ENCODE data around the gene MAP7. TPM values are rescaled to one million over a fixed set of nuclear protein-coding genes. Genes with fewer than 3 reads are reported as not detected.

Gene MAP7
- total and polyA plus RNA-seq, 2 donors: 3.3 to 10.4 TPM

DNA sequence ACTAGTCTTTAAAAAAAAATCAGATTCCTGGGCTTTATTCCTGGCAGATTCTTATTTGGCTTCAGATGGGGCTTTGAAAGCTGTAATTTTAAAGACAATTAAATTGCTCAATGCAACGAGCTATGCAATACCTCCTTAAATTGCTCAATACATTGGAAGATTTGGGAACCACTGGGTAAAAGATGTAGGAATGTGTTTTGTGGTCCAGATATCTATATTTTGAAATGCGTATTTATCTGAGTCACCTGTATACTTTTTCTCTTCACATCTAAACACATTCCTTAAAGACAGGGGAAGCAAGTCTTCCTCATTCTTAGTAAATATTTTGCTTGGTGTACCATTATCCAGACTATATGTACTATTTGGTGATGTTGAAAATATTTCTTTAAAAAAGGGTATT lies 29.6 kb upstream of the MAP7 start:
- WGBS: 87% methylated on average over 2 of the region's 2 CpGs
- Histone ChIP-seq H3K27ac (ENCODE audit: low read depth) (no peak overlapping the region), H3K4me3 (ENCODE audit: low read depth, low read length) (no peak overlapping the region), H3K36me3 (ENCODE audit: insufficient read depth) (peaks cover 8% of the 10 kb centered on the region), H3K4me1 (ENCODE audit: insufficient read depth) (no peaks in the 10 kb centered on the region)
- DNase-seq (ENCODE audit: extremely low spot score): no peak

DNA sequence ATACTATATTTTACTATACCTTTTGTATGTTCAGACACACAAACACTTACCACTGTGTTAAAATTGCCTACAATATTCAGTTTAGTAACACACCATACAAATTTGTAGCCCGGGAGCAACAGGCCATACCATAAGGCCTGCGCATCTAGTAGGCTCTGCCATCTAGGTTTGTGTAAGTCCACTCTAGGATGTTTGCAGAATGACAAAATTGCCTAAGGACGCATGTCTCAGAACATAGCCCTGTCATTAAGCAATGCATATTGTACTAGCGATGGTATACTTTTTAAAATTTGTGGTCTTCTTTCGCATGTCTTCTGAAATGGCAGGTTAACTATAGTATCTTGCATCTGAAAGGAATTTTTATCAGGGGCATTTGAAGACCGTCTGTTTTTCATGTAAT lies 26.6 kb upstream of the MAP7 start:
- H3K36me3 ChIP-seq (ENCODE audit: insufficient read depth): peaks cover 13% of the 10 kb centered on the region
- H3K4me3 ChIP-seq (ENCODE audit: low read depth, low read length): no peak overlapping the region
- H3K4me1 ChIP-seq (ENCODE audit: insufficient read depth): no peaks in the 10 kb centered on the region
- H3K27ac ChIP-seq (ENCODE audit: low read depth): no peak overlapping the region
- no peak for DNase-seq (ENCODE audit: extremely low spot score)
- 88% methylated on average over 6 of the region's 6 CpGs for WGBS

DNA sequence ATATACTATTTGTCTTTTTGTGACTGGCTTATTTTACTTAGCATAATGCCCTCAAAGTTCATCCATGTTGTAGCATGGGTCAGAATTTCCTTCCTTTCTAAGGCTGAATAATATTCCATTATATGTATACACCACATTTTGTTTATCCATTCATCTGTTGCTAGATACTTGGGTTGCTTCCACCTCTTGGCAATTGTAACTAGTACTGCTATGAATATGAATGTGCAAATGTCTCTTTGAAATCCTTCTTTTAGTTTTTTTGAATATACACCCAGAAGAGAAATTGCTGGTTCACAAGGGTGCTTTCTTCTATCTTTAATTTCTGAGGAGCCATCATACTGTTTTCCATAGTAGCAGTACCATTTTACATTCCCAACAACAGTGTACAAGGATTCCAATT lies 21.3 kb upstream of the MAP7 start:
- Histone ChIP-seq H3K36me3 (ENCODE audit: insufficient read depth) (peaks cover 7% of the 10 kb centered on the region), H3K27ac (ENCODE audit: low read depth) (no peak overlapping the region), H3K4me1 (ENCODE audit: insufficient read depth) (no peaks in the 10 kb centered on the region), H3K4me3 (ENCODE audit: low read depth, low read length) (no peak overlapping the region)
- no peak for DNase-seq (ENCODE audit: extremely low spot score)

DNA sequence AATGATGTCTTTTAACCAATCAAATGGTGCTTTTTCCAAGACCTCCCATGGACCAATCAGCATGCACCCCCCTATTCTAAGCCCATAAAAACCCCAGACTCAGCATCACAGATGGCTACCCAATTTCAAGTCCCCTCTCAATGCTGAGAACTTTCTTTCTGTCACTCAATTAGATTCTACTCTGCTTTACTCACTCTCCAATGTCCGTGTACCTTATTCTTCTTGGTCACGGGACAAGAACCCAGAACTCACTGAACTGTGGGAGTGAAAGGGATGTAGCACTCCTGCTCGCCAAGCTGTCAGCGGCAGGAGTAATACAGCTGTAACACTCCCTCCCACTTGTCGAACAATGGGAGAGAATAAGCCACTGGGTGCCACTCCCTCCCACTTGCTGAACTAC lies 20.8 kb upstream of the MAP7 start:
- no peaks in the 10 kb centered on the region for H3K4me1 ChIP-seq (ENCODE audit: insufficient read depth)
- no peak overlapping the region for H3K27ac ChIP-seq (ENCODE audit: low read depth)
- no peak for DNase-seq (ENCODE audit: extremely low spot score)
- peaks cover 7% of the 10 kb centered on the region for H3K36me3 ChIP-seq (ENCODE audit: insufficient read depth)
- 96% methylated on average over 5 of the region's 5 CpGs for WGBS
- H3K4me3 ChIP-seq (ENCODE audit: low read depth, low read length): no peak overlapping the region

DNA sequence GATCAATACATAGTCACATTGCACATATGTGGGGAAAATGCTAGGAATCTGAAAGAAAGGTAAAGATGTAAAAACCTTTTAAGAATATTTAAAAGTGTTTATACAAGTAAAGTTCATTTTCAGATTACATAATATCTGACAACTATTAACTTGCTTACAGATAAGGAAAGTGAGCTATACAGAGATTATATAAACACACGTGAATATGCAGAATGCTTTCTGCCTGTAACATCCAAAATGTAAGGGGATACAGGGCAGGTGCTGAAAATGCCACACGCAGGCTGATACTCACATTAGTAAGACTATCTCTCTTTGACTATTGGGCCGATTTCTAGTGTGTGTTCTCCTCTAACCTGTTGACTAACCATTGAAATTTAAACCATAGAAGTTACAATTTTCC lies 17.9 kb upstream of the MAP7 start:
- Histone ChIP-seq H3K4me3 (ENCODE audit: low read depth, low read length) (no peak overlapping the region), H3K4me1 (ENCODE audit: insufficient read depth) (no peaks in the 10 kb centered on the region), H3K36me3 (ENCODE audit: insufficient read depth) (peaks cover 2% of the 10 kb centered on the region), H3K27ac (ENCODE audit: low read depth) (no peak overlapping the region)
- WGBS: 55% methylated on average over 3 of the region's 3 CpGs
- DNase-seq (ENCODE audit: extremely low spot score): no peak

DNA sequence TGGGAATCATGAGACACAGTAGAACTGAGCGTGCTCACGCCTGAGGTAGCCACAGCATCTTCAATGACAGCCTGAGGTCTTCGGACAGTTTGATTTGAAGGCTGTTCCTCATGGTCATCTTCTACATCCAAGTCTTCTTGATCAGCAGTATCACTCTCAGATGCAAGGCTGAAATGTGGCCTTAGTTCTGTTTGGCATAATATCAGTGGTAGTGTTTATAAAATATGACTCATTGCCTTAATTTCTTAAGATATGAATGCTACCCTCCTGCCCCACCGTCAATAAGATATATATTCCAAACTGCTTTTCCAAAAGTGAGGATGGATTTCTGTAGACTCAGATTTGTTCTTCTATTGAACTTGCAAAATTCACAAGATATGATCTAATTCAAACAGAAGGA lies 17.5 kb upstream of the MAP7 start:
- no peak for DNase-seq (ENCODE audit: extremely low spot score)
- Histone ChIP-seq H3K4me1 (ENCODE audit: insufficient read depth) (no peaks in the 10 kb centered on the region), H3K4me3 (ENCODE audit: low read depth, low read length) (no peak overlapping the region), H3K27ac (ENCODE audit: low read depth) (no peak overlapping the region), H3K36me3 (ENCODE audit: insufficient read depth) (peaks cover 2% of the 10 kb centered on the region)
- 81% methylated on average over 4 of the region's 4 CpGs for whole genome bisulfite sequencing

DNA sequence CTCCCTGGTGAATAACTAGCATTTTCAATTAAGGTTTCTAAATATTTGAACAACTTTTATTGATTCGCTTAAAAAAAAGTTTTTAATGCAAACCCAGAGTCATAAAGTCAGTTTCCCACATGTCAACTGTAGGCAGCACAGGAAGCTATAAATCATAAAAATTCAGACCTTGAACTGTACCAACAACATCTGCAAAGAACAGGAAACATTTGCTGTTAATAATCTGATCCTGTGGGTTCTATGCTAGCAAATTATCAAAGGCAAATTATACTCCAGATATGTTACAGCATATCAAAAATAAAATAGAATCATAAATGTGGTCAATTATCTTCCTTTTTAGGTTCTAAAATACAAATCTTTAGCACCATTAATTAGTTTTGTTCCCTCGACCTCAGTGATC lies 16.6 kb upstream of the MAP7 start:
- 57% methylated on average over 2 of the region's 2 CpGs for WGBS
- Histone ChIP-seq H3K4me1 (ENCODE audit: insufficient read depth) (no peaks in the 10 kb centered on the region), H3K4me3 (ENCODE audit: low read depth, low read length) (no peak overlapping the region), H3K27ac (ENCODE audit: low read depth) (no peak overlapping the region), H3K36me3 (ENCODE audit: insufficient read depth) (peaks cover 2% of the 10 kb centered on the region)
- DNase-seq (ENCODE audit: extremely low spot score): no peak

DNA sequence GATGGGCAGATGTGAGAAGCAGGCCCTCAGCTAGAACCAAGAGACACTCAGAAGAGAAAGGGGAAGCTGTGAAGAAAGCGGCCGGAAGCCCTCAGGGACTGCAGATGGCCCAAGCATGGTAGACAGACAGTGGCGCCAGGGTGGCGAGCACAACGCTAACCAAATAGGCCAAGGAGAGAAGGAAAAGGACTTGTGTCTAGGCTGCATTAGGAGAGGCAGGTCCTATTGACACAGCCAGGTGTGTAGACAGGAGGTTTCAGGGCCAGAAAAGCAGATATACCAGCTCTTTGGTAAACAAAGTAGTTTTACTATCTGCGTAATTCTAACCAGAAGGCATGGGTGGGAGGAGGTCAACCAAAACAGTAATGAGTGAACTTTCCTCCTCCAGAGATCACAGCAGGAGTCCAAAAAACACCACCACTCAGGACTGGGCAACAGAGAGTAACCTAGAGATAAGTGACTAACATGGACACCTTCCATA lies 15.8 kb upstream of the MAP7 start:
- Histone ChIP-seq H3K4me3 (ENCODE audit: low read depth, low read length) (no peak overlapping the region), H3K4me1 (ENCODE audit: insufficient read depth) (no peaks in the 10 kb centered on the region), H3K36me3 (ENCODE audit: insufficient read depth) (peaks cover 2% of the 10 kb centered on the region), H3K27ac (ENCODE audit: low read depth) (no peak overlapping the region)
- WGBS: 90% methylated on average over 6 of the region's 6 CpGs
- no peak for DNase-seq (ENCODE audit: extremely low spot score)

DNA sequence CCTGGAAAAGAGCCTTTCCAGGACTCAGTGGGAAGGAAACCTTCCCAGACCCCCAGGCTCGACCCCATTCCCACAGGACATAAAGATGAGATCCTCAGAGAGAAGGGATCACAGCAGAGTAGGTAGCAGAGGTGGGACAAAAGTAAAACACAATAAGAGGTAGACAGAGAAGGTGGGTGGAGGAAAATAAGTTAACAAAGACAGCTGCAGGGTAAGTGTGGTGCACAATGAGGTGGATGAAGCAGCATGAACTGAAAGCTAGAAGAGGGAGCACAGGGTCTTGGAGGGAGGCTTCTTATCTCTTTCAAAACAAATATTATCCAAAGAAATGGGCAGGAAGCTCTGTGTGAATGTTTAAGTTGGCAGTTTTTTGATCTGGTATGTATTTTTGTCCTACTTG lies 14.0 kb upstream of the MAP7 start:
- Histone ChIP-seq H3K4me1 (ENCODE audit: insufficient read depth) (no peaks in the 10 kb centered on the region), H3K27ac (ENCODE audit: low read depth) (no peak overlapping the region), H3K4me3 (ENCODE audit: low read depth, low read length) (no peak overlapping the region), H3K36me3 (ENCODE audit: insufficient read depth) (peaks cover 3% of the 10 kb centered on the region)
- 72% methylated on average over 1 of the region's 1 CpG for WGBS
- DNase-seq (ENCODE audit: extremely low spot score): no peak

DNA sequence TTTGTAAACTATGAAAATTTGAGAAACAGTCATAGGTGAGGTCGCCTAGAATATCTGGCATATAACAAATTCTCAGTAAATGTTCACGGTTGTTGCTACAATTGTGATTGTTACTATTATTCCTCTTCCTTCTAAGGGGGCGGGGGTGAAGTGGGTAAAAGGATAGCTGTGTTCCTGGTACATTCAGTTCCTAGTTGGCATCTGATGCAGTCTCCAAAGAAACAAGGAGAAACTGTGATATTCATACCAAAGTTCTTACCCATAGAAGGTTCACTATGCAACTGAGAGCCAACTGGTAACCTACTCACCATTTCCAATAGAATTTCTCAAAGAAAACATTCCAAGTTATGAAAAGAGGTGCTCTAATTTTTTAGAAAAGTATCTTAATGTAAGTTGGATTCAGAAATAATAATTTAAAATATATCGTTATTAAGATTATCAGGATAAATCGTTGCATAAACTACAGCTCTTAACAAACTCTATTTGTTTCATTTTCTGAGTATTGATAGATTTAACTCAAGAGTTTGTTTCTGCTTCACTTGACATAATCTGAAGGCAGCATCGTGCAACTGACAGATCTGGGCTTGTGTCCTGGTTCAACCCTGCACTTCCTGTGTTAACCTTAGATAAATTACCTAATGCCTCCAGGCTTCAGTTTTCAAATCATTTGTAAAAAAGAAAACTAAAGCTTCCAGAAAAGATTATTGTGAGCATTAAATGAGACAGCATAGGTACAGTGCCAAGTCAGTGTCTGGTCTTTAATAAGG lies 13.3 kb upstream of the MAP7 start:
- H3K4me1 ChIP-seq (ENCODE audit: insufficient read depth): no peaks in the 10 kb centered on the region
- peaks cover 3% of the 10 kb centered on the region for H3K36me3 ChIP-seq (ENCODE audit: insufficient read depth)
- H3K4me3 ChIP-seq (ENCODE audit: low read depth, low read length): no peak overlapping the region
- 80% methylated on average over 6 of the region's 6 CpGs for WGBS
- no peak overlapping the region for H3K27ac ChIP-seq (ENCODE audit: low read depth)
- DNase-seq (ENCODE audit: extremely low spot score): no peak

DNA sequence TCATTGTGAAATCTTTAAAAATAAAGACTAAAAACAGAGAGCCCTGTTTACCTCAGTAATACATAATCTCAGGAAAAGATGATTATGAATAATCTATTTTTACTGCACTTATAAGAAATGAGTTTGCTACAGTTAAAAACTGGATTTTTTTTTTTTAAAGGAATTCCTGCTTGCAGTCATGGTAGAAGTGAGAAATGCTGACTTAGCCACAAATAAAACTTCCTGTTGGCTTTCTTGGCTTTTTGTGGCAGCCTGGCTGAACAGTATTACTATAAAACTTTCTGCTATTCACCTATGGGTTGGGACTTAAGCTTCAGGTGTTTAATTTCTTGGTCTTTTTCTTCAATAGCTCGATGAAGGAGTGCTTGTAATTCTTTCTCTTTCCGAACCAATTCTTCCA lies 12.0 kb upstream of the MAP7 start:
- Histone ChIP-seq H3K4me3 (ENCODE audit: low read depth, low read length) (no peak overlapping the region), H3K27ac (ENCODE audit: low read depth) (no peak overlapping the region), H3K36me3 (ENCODE audit: insufficient read depth) (peaks cover 4% of the 10 kb centered on the region), H3K4me1 (ENCODE audit: insufficient read depth) (no peaks in the 10 kb centered on the region)
- 76% methylated on average over 2 of the region's 2 CpGs for WGBS
- DNase-seq (ENCODE audit: extremely low spot score): no peak

DNA sequence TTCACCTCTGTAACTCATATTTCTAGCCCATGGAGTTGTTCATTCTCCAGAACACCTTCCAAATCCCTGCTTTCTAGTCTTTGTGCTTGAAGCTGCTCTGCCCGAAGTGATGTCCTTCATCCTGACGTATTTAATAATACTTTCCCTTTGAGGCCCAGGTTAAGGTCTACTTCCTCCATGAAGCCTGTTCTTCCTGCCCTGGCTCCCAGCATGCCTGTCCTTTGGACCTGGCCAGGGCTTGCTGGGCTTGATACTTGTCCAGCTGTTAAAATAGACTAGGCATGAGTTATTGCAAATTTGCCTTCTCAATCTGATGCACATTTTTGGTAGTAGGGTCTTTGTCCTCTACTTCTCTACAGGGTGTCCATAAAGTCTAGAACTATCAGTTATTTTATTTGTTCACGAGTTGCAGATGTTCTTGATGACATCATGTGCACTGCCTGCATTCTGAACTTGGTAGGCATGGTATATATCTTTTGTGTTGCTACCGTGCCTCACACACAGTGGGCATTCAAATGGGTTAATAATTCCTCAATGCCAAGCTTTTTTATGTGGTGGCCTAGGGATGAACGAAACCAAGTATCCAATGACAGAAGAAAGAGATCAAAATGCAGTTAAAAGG lies 3.1 kb upstream of the MAP7 start:
- Histone ChIP-seq H3K36me3 (ENCODE audit: insufficient read depth) (peaks cover 1% of the 10 kb centered on the region), H3K27ac (ENCODE audit: low read depth) (no peak overlapping the region), H3K4me1 (ENCODE audit: insufficient read depth) (no peaks in the 10 kb centered on the region), H3K4me3 (ENCODE audit: low read depth, low read length) (no peak overlapping the region)
- no peak for DNase-seq (ENCODE audit: extremely low spot score)
- 75% methylated on average over 5 of the region's 5 CpGs for WGBS

DNA sequence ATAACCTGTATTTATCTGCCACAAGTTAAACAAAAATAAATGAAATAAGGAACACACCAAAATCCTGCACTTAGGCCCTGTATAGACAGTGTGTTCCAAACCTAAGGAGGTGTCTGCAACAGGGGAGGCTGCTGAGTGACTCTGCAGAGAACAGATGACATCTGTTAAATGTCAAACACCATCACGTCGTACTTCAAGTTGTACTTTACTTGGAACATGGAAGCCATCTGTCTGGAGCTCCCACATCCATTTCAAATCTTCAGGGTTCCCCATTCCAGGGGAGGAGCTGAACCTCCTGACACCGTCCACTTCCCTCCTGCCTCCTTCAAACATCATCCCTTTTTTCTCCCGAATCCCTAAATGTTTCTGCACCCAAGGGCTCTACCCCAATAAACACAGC lies 1.8 kb upstream of the MAP7 start:
- DNase-seq (ENCODE audit: extremely low spot score): no peak
- 75% methylated on average over 4 of the region's 4 CpGs for WGBS

DNA sequence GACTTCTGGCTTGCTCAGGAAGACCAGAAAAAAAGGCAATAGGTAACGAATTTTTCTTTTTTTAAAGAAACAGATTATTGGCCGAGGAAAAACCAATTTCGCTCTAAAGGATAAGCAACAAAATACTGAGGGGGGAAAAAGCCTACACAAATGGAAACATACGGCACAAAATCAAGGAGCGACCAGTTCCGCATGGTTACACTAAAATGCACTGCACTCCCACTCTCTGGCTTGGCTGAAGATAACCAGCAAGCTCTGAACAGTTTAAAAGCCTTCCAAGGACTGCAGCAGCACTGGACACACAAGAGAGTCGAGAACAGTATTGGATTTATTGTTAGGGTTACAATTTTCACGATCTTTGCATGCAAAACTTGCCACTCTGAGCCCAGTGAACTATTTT lies 881 bp upstream of the MAP7 start:
- DNase-seq (ENCODE audit: extremely low spot score): no peak
- Histone ChIP-seq H3K4me1 (ENCODE audit: insufficient read depth) (no peaks in the 10 kb centered on the region), H3K27ac (ENCODE audit: low read depth) (no peak overlapping the region), H3K4me3 (ENCODE audit: low read depth, low read length) (no peak overlapping the region), H3K36me3 (ENCODE audit: insufficient read depth) (no peaks in the 10 kb centered on the region)
- 60% methylated on average over 8 of the region's 8 CpGs for WGBS

More for the DNA sequence above, 1.8 kb upstream of the MAP7 start:
- Histone ChIP-seq H3K36me3 (ENCODE audit: insufficient read depth) (no peaks in the 10 kb centered on the region), H3K4me1 (ENCODE audit: insufficient read depth) (no peaks in the 10 kb centered on the region), H3K27ac (ENCODE audit: low read depth) (no peak overlapping the region), H3K4me3 (ENCODE audit: low read depth, low read length) (no peak overlapping the region)
